GM12873 (cell line): Measurements from ENCODE around the gene B3GNT7.

Experiments
- TF ChIP-seq, protein P1 (sequence below): IDR thresholded peaks from 2 replicates; pipeline ENCODE4 v1.5.1; 2012; ENCODE audit warnings: low read depth, mild to moderate bottlenecking, moderate library complexity, low read length, control low read depth; ENCODE audit not compliant: insufficient read depth; ENCODE audit errors: missing control alignments

Gene B3GNT7

DNA sequence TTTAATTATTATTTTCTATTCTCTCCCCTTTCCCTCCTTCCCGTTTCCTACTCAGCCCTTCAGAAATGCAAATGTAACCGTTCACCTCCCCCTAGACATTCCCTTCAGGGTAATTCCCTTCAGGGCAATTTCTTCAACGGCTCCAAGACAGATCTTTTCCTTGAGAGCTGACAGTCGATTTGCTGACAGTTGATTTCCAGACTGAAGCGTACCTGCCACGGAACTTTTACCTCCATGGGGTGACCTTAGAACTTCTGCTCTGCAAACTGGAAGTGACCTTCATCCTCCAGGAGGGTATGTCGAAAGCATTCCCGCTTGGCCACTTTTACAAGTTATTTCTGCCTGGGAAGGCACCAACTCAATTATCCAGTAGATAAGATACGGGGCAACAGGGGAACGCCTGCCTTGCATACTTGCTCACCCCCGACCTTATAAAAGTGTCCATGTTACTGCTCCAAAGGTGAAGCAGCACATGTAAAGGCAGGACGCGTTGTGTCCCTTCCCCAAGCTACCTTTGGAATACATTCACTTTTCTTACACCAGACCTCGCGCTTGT is 18.5 kb downstream of the B3GNT7 start:
- TF ChIP-seq, protein P1, sequence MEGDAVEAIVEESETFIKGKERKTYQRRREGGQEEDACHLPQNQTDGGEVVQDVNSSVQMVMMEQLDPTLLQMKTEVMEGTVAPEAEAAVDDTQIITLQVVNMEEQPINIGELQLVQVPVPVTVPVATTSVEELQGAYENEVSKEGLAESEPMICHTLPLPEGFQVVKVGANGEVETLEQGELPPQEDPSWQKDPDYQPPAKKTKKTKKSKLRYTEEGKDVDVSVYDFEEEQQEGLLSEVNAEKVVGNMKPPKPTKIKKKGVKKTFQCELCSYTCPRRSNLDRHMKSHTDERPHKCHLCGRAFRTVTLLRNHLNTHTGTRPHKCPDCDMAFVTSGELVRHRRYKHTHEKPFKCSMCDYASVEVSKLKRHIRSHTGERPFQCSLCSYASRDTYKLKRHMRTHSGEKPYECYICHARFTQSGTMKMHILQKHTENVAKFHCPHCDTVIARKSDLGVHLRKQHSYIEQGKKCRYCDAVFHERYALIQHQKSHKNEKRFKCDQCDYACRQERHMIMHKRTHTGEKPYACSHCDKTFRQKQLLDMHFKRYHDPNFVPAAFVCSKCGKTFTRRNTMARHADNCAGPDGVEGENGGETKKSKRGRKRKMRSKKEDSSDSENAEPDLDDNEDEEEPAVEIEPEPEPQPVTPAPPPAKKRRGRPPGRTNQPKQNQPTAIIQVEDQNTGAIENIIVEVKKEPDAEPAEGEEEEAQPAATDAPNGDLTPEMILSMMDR: no peak

DNA sequence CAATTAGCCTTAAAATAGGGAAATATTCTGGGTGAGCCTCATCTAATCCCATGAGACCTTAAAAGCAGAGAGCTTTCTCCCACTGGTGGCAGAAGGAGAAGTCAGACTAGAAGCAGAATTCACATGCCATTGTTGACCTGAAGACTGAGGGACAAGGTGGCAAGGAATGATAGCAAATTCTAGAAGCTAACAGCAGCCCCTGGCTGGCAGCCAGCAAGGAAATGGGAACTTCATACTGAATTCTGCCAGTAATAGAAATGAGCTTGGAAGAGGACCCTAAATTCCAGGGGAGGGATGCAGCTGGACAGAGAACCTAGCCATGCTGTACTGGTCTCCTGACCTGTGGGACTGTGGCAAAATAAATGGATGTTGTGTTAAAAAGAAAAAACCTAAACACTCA is 19.5 kb downstream of the B3GNT7 start:
- TF ChIP-seq, protein P1: no peak

DNA sequence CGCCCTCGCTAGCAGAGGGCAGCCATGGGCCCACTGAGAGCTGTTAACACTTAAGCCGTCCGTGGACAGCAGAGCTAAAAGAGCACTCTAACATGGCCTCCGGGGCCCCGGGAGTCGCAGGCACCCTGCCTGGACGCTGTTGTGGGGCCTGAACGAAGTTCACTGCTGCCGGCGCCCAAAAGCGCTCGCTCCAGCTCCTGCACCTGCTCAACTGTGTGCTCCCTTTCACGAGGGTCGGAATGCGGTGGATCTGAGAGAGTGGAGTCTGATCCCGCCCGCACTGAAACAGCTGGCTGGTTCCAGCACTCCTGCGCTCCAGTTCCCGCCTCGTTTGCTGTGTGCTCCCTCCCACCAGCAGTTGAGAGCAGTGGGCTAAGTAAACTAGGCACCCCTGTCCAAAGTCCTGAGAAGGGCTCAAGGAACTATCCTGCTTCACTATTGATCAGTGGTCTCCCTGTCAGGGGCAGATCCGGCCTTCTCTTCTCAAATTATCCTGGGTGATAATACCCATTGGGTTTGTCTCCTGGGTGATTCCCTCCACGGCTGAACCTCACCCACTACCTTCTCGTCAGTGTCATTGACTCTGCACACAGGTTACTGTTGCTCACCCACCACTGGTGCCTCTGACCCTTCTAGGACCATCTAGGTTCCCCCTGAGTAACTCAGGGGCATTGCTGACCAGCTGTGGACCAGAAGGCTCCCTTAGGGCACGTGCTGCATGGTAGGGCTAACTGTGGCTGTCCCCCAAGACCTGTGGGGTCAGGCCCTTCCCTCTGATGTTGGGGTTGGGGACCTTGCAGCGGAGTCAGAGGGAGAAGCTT is 23.5 kb downstream of the B3GNT7 start:
- TF ChIP-seq, protein P1: no peak

DNA sequence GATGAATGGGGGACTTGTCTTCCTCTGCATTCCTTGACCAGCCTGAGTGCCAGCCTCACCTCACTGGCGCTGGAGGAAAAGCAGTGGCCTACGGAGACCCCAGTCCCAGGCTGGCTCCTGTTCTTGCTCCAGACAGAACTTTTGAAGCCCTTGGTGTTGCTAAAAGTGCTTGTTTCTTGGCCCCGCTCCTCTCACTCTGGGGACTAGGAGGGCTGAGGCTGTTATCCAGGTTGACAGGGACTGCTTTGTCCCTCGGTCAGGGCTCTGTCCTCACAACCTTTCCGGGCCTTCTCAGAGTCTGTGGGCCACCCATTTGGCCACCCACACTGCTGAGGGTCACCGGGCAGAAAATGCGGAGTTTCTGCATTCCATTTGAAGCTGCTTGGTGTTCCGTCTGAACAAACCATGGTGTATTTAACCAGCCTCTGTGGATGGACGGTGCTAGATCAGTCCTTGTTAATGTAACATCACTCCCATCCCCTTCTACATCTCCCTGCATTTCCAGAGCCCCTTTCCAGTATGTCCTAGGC is 25.6 kb downstream of the B3GNT7 start:
- TF ChIP-seq, protein P1: no peak

DNA sequence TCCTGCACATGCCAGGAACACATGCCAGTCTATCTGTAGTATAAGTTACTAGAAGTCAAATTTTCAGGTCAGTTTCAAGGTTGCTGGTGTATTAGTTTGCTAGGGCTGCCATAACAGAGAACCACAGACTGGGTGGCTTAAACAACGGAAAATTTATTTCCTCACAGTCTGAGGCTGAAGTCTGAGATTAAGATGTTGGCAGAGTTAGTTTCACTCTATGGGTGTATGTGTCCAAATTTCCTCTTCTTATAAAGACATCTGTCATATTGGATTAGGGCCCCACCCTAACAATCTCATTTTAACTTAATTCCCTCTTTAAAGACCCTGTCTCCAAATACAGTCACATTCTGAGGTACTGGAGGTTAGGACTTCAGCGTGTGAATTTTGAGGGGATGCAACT is 26.5 kb downstream of the B3GNT7 start:
- TF ChIP-seq, protein P1: no peak

DNA sequence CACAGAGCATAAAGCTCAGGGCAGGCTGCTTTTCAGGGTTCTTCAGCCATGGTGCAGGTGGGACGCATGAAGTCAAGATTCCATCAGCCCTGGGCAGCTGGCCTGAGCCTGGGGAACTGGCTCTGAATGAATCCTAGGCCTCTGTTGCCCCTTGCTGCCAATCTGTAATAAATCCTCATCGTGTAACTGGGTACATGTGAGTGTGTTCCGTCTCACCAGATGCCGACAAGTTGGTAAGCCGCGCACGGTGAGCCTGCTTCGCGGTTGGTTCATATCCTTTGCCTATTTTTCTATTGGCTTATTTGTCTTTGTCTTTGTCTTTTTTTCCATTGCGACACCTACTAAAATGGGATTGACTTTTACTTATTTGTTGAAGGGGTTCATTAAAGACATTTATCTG is 27.7 kb downstream of the B3GNT7 start:
- TF ChIP-seq, protein P1: no peak

DNA sequence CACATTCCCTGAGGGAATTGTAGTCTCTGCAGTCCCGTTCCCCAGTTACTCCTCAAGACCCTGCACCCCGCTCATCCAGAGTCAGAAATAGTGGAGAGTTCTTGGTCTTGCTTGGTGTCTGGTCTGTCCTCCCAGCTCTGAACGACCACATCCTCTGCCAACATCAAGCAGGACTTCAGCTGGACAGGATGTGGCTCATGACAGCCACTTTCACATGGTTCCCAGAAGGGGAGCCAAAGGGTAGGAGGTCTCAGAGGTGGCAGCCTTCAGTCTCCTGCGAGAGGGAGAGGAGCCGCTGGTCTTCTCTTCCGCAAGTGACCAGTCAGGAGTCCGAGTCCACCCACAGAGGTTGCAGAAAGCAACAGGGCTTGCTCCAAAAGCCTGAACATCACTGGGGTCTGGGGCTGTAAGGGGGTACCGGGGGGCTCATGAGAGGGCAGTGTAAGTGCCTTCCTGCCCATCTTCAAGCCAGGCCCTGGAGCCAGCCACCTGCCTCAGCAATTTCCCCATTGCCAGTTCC is 29.8 kb downstream of the B3GNT7 start:
- TF ChIP-seq, protein P1: no peak
